Neural cell (in vitro differentiated cells): ENCODE results near the gene ABAT.

Experiments
- EZH2 ChIP-seq: fragments of 200-600, 300-800 bp; shearing (Covaris generic), sonication (generic); IDR thresholded peaks from 2 replicates; pipeline ENCODE4 v1.6.1; 2014; ENCODE audit warnings: antibody characterized with exemption, low read length, borderline replicate concordance, mild to moderate bottlenecking; ENCODE audit not compliant: insufficient read depth, poor library complexity, severe bottlenecking
- TF ChIP-seq, protein P1 (sequence below): fragments of 450-650 bp; IDR thresholded peaks from 2 replicates; pipeline ENCODE4 v1.5.1; 2014; ENCODE audit warnings: antibody characterized with exemption, mild to moderate bottlenecking, moderate library complexity; ENCODE audit not compliant: poor library complexity, severe bottlenecking

DNA sequence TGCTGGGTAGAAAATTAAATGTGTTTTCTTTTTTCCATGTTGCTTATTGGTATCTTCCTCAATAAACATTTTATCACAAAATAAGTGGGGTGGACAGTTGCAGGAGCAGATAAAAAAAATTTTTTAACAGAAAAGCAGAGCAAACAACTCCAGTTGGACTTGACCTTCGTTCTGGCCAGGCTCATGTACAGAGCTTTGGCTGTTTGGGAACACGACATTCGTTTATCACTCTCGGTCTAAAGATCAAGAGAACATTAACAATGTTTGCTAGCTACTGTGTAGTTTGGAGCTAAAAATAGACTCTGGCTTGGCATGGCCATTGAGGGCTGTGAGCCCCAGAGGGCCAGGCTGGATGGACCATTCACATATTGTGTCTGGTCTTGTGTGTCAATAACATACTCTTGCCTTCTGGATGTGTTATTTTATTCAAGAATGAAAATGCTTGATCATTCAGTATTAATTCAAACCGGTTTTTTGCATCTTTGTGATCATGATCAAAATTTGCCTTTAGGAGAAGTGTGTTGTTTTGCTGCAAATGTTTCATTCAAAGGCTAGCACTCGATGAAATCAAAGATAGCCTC is 66.4 kb downstream of the ABAT start:
- TF ChIP-seq EZH2: no peak
- TF ChIP-seq, protein P1, sequence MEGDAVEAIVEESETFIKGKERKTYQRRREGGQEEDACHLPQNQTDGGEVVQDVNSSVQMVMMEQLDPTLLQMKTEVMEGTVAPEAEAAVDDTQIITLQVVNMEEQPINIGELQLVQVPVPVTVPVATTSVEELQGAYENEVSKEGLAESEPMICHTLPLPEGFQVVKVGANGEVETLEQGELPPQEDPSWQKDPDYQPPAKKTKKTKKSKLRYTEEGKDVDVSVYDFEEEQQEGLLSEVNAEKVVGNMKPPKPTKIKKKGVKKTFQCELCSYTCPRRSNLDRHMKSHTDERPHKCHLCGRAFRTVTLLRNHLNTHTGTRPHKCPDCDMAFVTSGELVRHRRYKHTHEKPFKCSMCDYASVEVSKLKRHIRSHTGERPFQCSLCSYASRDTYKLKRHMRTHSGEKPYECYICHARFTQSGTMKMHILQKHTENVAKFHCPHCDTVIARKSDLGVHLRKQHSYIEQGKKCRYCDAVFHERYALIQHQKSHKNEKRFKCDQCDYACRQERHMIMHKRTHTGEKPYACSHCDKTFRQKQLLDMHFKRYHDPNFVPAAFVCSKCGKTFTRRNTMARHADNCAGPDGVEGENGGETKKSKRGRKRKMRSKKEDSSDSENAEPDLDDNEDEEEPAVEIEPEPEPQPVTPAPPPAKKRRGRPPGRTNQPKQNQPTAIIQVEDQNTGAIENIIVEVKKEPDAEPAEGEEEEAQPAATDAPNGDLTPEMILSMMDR: no peak
